Inflammatory macrophage (primary cell): Measurements from ENCODE around the gene RPIA.
"Not testable (repeated sequence)": the region's sequence is repeated elsewhere in the genome, so short reads cannot be mapped to it uniquely, and the experiment has no call there.

Source experiments
- DNase-seq, 2 donors: peaks; one replicate each; pipeline ENCODE4 v3.0.0-alpha.2; 2020 to 2022

RPIA gene

DNA sequence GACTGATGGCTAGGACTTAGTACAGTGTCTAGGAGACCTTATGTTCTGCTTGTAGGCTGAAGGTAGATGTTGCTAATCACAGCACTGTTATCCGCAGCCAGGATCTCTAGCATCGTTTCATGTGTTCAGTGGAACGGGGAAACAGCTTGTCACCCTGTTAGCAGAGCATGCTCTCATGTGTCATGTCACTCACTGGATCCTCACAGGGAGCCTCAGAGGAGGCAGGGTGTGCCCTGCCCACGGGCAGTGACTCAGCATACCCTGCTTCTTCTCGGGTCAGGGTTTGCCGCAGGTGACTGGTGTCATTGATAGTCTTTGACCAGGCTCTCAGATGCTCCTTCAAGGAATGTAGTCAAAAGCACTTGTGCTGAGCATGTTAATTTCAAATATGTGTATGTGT, 44.4 kb downstream of the RPIA start:
- DNase-seq = peak in 1 of 2 donors; percentile 55

DNA sequence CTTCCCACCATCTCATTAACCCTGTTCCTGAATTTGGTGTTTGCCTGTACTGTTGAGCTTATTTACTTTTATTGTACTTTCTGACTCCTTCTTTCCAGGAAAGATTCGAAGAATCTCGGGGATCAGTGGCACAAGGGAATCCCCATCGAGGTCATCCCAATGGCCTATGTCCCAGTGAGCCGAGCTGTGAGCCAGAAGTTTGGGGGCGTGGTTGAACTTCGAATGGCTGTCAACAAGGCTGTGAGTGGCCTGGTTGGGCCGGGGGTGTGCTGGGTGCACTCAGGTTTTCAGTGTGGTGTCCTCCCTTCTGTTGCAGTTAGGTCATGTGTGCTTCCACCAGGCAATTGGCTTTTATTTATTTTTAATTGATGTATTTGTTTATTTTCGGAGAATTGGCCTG, 45.0 kb downstream of the RPIA start:
- DNase-seq = no peak

DNA sequence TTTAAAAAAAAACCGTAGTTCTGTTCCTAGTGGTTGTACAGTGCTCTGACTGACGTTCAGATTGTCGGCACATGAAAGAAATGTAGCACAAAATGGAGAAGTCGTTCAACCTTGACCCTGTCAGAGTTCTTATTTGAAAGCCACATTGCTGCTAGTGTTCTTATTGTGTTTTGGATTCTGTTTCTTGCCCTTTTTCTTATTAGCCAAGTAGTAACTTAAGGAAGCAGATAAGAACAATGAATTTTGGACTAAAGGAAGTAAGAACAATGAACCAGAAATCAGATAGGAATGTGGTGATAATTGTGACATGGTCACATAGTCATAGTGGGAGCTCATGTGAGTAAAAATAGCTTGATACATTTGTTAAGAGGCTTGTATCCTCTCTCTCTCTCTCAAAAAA, 45.9 kb downstream of the RPIA start:
- peak in 1 of 2 donors; percentile 8 for DNase-seq

DNA sequence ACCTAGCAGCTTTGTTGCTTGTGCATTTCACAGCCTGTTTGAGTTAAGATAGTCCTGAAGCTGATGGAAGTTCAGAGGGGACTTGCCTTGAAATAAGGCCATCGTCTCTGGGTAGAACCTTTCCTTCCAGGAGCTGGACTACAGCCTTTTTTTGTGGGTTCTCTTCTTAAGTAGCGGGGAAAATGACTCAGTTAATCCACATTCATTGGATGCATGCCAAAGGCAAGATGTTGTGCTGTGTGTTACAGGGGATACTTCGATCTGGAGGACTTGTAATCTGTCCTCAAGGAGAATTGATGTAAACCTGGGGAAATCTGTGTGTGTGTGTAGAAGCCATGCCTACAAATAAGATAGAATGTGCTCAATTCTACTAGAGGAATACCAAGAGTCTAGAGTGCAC, 46.8 kb downstream of the RPIA start:
- no peak for DNase-seq

DNA sequence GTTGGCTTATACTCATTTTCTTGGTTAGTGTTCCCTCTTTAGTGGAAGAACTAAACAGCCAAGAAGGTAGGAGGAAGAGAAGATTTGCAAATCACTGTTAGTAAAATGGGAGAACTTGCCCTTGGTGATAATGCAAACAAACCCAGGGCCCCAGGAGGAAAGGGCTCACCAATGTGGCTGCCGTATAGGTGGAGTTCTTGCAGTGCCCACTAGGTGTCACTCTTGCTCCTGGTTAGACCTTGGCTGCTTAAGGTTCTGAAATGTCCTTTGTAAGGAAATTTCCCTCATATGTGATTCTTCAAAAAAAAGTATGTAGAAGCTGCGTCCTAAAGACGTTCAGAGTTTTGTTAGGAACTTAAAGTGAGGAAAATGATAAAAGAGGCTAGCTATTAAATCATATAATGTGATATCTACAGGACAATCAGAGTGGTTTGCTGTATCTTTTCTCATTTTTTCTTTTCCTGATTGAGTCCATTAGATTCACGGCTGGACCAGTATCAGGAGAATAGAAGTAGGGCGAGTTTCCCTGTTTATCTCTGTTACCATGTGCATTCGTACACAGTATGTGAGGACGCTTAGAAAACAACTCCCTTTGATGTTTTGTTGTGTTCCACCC, 48.6 kb downstream of the RPIA start:
- peak; percentile 61 to 70 for DNase-seq

DNA sequence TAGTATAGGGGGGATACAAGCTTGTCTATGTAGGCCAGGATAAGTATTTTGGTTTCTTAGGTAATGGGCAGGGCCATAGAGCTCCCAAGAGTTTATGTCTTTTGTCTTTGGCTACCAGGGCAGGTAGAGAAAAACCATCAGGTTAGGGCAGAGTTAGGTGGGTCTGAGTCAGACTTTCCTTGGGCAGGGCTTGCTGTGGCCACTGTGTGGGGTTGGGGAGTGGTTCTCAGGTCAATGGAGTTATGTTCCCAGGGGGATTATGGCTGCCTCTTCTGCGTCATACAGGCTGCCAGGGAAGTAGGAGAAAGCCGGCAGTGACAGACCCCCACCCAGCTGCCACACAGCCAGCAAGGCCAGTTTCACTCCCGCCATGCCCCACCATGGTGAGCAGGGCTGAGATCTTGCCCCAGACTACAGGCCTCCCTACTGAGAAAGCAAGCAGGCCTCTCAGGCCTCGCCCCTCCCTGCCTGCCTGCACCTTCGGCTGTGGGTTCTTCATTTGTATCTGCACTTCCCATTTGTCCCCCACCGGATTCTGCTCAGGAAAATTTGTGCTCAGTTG, 55.5 kb downstream of the RPIA start:
- no peak for DNase-seq

DNA sequence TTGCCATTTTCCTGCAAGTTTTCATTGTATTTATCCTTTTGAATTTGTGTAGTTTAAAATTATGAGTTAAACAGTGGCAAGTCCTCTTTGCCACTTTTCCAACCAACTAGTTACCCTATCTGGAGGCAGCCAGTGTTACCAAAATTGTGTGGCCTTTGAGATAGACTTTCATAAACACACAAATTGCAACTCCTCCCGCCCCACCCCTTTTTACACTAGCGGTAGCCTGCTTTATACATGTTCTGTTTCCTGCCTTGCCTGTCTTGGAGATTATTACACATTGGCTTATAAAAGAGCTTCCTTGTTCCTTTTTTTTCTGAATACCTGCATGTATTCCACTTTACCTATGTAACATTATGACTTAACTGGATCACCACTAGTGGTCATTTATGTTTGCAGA, 56.5 kb downstream of the RPIA start:
- DNase-seq = no peak

DNA sequence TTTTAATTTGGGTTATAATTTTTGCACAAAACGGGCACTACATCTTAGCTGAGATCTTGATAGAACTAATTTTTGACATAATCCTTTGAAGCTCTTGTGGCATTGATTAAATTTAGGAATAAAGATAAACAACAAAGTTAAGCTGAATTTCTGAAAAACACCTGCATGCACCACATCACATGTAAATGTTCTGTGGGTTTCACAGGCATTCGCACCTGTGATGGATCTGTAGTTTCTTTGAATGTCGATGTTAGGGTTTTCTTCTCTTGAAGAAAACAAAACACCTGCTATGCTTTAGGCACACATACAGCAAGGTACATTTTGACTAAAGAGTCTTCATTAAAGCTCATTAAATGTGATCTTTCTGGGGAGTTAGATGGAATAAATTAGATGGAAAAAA, 60.3 kb downstream of the RPIA start:
- no peak for DNase-seq

DNA sequence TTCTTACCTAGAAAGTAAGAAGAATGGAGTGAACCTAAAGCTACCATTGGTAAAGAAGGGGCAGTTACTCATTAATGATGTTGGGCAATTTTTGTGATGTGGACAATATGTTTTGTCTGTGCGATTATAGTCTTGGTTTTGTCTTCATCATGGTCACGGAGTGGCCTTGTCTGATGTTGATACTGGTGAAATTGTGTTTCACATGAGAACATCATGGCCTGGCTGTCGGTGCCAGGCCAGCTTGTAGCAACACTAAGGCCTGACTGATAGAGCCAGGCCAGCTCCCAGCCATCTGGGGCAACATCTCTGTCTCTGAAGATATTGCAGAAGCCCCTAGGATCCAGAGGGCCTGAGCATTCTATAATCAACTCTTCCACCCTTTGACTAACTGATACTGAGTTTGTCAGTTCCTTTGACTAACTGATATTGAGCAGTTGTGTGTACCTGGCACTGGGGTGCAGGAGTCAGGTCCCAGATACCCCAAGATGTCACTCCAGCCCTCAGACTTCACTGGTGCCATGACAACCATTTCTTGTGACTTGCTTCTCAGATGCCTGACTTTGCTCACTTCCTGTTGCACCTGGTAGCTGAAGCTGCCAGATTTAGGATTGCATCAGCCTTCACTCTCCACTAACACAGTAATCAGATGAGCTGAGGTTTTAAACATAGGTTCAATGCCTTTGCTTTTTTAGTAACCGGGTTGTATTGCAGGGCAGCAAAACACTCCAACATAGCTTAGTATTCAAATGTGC, 62.5 kb downstream of the RPIA start:
- no peak for DNase-seq

DNA sequence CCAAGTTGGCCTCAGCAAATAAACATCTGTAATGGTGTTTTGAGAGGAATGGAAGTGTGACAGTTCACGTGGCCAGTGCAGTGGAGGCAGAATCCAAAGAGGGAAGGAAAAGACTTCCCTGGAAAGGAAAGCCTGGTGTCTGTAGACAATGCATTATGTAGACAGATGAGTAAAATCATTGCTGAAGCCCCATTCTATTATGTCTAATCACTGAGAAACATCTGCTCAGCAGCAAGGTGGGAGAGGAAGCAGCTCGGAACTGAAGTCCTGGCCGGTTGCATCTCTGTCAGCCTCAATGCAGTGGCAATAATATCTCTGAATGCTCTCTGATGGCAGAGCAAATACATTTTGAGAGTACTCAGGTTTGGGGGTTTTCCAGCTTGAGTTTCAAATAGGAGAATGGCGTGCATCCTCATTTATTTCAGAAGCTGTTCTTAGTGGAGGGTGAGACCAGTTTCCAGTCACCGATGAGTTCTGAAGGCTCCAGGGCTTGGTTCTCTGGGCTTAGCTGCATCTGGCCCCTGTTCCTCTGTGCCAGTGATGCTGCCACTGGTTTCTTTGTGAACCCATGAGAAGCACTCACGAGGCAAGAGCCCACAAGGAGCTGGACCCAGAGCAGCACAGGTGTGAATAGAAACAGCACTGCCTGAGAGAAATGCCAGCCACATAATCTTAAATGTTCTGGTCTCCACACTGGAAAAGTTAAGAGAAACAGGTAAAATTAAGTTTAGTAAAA, 63.3 kb downstream of the RPIA start:
- DNase-seq = no peak

DNA sequence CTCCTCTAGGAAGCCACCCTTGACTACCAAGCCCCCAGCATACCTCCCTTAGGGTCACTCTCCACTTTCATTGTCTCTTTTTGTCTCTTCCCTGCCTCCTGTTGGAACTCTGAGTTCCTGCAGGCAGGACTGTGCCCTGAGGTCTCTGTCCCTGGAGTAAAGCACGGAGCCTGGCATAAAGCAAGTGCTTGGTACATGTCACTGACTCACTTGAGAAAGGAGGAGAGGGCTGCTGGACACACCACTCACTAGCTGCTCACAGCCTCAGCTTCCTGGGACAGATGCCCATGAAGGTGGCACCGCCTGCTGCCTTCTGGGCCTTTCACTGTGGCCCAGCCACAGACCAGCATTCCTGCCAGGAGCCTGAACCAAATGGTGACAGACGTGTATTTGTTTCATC, 64.4 kb downstream of the RPIA start:
- DNase-seq = no peak

DNA sequence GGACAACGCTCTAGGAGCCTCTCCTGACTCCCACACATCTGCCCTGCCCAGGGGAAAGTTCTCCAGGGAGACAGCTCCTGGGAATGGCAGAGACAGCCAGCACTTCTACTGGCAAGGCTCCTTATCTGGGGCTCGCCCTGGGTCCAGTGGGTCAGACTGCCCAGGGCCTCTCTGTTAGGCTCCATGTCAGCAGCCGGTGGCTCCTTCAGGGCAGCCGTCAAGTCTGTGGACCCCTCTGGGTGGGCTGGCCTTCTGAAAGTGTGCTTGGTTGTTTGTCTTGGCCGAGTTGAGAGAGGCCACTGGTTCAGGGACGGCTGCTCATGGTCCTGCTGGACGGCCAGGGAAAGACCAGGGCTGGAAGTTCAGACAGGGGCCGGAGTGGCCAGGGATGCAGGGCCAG, 65.6 kb downstream of the RPIA start:
- DNase-seq = no peak

DNA sequence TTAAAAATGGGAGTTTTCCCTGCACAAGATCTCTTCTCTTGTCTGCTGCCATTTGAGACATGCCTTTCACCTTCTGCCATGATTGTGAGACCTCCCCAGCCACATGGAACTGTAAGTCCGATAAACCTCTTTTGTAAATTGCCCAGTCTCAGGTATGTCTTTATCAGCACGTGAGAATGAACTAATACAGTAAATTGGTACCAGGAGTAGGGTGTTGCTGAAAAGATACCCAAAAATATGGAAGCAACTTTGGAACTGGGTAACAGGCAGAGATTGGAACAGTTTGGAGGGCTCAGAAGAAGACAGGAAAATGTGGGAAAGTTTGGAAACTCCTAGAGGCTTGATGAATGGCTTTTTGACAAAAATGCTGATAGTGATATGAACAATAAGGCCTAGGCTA, 67.2 kb downstream of the RPIA start:
- not testable (repeated sequence) for DNase-seq

DNA sequence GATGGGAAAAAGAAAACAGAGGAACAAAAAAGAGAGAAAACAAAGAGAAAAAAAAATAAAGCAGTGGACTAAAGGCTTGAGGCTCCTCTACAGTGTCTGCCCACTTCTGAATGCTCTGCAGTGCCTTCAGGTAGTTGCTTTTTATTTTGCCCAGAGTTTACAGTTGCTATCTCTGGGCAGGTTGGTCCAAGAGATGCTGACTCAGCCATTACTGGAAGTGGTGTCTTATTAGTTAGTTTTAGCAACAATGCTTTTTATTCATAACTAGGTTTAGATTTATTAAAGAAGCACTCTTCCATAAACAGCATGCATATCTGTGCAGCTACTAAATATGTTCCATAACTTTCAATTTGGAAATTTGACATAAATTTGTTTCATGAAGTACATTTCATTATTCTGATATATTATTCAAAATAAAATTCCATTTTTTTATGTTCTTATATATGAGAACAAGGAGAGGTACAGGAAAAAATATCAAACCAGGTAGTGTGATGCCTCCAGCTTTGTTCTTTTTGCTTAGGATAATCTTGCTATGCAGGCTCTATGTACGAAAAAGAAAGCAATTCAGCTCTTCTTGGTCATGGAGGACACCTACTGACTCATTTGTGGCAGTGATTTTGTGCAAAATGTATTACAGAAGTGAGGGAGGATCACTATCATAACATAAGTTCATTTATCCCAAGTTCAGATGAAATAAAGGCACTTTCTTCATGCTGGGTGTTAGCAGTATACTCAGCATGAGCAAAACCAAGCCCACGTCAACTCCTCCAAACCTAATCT, 69.5 kb downstream of the RPIA start:
- no peak for DNase-seq

DNA sequence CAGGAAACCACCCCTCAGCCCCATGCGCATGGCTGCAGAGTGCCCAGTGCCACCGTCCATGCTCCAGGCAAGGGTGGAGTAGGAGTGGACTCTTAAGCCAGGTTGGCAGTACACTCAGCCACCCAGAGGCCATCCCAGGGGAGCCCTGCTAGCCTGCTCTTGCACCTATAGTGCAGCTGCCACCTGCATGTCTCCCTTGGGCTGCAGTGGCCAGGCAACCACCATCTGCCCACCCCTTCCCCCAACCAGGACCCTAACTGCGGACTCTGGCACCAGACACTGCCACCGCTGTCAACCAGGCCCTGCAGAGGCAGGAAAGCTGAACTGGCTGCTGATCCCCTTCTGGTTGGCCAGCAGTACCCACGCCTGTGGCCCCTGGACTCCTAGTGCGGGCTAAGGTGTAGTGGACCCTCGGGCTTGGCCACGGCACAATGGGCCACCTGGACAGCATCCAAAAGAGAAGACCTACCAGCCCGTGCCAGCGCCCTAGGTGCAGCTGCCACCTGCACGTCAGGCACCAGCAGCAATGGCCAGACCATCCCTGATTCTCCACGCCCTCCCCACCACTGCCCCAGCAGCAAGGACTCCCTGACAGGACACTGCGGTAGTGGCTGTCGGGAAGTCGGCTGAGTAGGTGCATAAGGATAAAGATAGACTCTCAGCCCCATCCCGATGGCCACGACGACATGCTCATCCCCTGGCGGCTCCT, 72.8 kb downstream of the RPIA start:
- DNase-seq = no peak

DNA sequence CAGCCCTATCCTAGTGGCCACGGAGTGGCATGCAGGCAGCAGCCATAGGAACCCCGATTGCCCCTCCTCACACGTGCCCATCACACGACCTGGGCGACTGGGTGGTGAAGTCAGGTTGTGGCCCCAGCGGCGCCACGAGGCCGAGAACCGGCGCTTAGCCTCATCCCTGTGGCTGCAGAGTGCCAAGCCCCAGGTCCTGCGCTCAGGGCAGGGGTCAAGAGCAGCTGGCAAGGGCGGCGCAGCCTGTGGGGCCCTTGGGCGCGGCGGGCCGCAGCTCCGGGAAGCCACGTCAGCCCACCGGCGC, 73.3 kb downstream of the RPIA start:
- DNase-seq = no peak

DNA sequence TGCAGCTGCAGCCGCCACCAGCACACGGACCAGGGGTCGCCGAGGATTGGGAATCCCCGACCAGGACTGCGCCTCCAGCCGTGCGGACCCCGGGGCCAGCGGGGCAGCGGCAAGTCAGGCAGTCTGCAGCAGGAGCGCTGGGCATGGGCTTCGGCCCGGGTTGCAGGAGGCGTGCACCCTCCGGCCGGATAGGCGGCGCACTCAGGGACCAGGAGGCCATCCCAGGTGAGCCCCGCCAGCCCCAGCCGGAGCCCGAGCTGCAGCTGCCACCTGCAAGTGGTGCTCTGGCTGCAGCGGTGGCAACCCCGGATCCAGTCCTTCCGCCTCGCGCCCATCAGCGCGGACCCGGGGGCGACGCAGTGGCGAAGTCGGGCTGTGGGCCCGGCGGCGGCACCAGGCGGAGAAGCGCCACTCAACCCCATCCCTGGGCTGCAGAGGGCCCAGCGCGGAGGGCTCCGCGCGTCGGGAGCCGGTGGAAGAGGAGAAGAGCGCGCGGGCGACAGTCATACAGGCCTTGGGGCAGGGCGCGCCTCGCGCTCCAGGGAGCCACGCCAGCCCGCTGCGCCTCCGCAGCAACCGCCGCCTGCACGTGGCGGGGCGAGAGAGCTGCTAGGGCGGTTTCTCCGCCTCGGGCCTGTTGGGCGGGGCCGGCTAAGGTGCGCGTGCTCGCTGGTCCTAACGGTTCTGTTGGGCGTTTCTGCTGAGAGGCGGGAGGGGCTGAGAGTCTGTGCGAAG, 73.8 kb downstream of the RPIA start:
- DNase-seq = peak in 1 of 2 donors; percentile 4

DNA sequence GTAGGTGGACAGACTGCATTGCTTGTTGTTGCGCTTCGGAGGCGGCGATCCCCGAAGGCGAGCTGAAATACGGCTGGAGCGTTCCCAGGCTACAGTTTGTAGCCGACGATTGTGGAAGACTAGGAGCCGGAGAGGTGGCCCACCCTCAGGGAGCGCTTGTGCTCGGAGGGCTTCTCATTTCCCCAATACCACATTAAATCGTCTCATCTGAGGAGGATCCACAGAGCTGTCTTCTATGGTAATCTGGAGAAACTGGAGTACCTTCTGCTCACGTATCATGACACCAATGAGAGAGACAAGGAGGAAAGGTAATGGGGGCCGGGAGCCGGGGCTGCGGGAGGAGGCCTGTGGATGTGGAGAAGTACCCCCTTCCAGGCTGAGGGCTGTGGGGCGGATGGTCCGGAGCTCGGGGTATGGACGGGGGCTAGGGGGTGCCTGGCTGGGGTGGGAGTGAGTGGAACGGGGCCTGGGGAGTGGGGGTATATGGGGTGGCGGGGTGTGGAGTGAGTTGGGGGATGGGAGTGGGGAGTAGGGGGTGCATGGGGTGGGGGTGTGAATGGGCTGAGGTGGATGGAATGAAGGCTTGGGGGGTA, 74.5 kb downstream of the RPIA start:
- DNase-seq = not testable (repeated sequence)

DNA sequence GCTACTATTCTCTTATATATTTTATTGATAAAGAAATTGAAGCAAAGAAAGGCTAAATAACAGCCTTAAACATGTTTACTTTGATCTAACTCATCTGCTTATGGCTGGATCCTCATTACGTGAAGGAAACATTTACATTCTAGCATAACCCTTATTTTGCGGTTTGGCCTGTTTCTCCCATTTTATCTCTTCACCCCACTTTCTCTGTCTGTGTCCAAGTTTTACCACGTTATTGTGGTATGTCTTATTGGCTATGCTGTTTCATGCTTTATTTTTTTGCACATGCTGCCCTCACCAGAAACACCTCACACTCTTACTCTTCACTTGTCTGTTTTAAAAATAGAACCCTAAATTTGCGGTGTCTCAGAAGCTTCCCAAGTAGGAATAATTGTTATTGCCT, 78.5 kb downstream of the RPIA start:
- DNase-seq = no peak

DNA sequence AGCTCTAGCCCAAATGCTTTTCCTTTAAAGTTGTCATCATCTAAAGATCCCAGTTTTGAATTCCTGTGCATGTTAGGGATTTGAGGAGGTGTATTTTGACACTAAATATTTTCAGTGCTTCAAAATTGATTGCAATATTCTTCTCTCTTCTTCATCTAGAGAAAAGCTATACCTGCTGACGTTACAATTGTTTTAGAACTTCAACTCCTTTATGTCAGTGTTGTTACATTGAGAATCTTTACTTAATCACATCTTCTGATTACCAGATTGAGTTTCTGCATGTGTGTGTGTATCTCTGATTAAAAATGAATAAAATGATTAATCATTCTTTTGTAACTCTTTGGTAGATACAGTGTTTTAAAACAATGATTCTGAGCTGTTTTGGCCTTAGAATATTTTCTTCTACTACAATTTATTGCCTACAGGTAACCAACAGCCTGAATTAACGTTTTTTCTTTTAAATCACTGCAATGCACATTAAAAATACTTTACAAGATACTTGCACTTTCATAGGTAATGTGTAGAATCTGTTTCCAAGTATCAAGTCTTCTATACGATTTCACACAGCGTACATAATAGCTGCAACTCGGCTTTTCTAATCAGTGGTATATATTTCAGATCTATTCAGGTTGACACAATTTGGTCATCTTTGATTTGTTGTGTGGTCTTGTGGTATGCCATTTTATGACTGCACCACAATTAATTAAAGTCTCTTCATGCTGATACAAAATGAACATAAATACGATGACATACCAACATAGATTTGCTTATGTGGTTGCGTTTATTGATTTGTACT, 82.0 kb downstream of the RPIA start:
- not testable (repeated sequence) for DNase-seq
